C4-2B (cell line): Measurements from ENCODE around the gene OPCML.

Source experiments
- ZFX ChIP-seq: fragments of 450-650 bp; IDR thresholded peaks from 2 replicates; pipeline ENCODE4 v1.6.1; 2017
- TF ChIP-seq, protein P1 (sequence below): fragments of 450-650 bp; conservative IDR thresholded peaks from 2 replicates; pipeline ENCODE4 v1.5.1; 2017; ENCODE audit warnings: mild to moderate bottlenecking

DNA sequence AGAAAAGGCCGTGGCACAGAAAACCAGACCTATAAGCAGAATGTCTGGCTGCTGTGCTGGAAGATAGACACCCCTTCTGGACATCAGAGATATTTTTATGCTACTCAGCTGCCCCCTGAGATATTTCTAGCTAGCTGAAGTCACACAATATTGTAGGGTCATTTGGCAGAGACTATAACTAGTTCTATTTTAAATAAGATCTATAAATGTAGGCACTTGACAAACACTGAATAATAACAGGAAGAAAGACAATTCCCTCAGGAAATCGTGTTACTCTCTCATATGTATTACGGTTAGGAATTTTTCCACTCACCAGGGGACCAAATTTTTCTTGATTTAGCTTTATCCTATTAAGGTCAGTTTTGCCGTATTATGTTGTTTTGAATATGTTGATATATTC is 845.4 kb downstream of the OPCML start:
- TF ChIP-seq, protein P1, sequence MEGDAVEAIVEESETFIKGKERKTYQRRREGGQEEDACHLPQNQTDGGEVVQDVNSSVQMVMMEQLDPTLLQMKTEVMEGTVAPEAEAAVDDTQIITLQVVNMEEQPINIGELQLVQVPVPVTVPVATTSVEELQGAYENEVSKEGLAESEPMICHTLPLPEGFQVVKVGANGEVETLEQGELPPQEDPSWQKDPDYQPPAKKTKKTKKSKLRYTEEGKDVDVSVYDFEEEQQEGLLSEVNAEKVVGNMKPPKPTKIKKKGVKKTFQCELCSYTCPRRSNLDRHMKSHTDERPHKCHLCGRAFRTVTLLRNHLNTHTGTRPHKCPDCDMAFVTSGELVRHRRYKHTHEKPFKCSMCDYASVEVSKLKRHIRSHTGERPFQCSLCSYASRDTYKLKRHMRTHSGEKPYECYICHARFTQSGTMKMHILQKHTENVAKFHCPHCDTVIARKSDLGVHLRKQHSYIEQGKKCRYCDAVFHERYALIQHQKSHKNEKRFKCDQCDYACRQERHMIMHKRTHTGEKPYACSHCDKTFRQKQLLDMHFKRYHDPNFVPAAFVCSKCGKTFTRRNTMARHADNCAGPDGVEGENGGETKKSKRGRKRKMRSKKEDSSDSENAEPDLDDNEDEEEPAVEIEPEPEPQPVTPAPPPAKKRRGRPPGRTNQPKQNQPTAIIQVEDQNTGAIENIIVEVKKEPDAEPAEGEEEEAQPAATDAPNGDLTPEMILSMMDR = no peak
- TF ChIP-seq ZFX = no peak
